IMR-90 (cell line): ENCODE measurements around the gene ATP9B. TPM values are rescaled to one million over a fixed set of nuclear protein-coding genes. Genes with fewer than 3 reads are reported as not detected.

Experiments
- ATAC-seq: fragments of 200-7000 bp; cut with Tn5 transposase; 2 replicates; pipeline ENCODE4 v1.9.1; 2020; ENCODE audit warnings: low read depth, mild to moderate bottlenecking, moderate library complexity
- BruUV-seq: library from RNA; stranded (reverse); fragments of 400-500 nt; replicated peaks from 2 replicates; lab custom pipeline; 2021; lab: Mats Ljungman, UMichigan
- CTCF ChIA-PET: fragments of 300-600 bp; formaldehyde crosslinking; extraction: SDS; loops from one replicate; lab custom pipeline; 2021; ENCODE audit warnings: antibody characterized with exemption; lab: Yijun Ruan, JAX
- POLR2A ChIA-PET: fragments of 300-600 bp; sonication (Branson Sonifier 250); formaldehyde crosslinking; loops from one replicate; lab custom pipeline; 2022; ENCODE audit warnings: antibody characterized with exemption; ENCODE audit not compliant: unreplicated experiment; lab: Charles Lee
- DNase-seq: peaks from one replicate; pipeline ENCODE4 v3.0.0; 2013
- H2AFZ ChIP-seq: replicated peaks from 2 replicates; pipeline ENCODE3; 2013; ENCODE audit warnings: low read length, mild to moderate bottlenecking; ENCODE audit not compliant: poor library complexity
- H2AK5ac ChIP-seq: 2 replicates; pipeline ENCODE4 v1.6.1; 2013; ENCODE audit warnings: low read depth, low read length, inconsistent platforms
- H2AK9ac ChIP-seq: replicated peaks from 2 replicates; pipeline ENCODE3; 2013; ENCODE audit warnings: mild to moderate bottlenecking, low read depth, low read length, moderate library complexity; ENCODE audit not compliant: poor library complexity
- H2BK120ac ChIP-seq: 2 replicates; pipeline ENCODE4 v1.6.1; 2013; ENCODE audit warnings: low read depth, low read length, inconsistent platforms
- H2BK15ac ChIP-seq: 3 replicates; pipeline ENCODE4 v1.6.1; 2013; ENCODE audit warnings: low read depth, low read length, inconsistent platforms
- H2BK20ac ChIP-seq: 2 replicates; pipeline ENCODE4 v1.6.1; 2013; ENCODE audit warnings: low read depth, mild to moderate bottlenecking, inconsistent platforms, low read length, moderate library complexity
- H2BK5ac ChIP-seq: 2 replicates; pipeline ENCODE4 v1.6.1; 2013; ENCODE audit warnings: mild to moderate bottlenecking, low read depth, low read length, inconsistent platforms; ENCODE audit not compliant: poor library complexity, severe bottlenecking
- H3K14ac ChIP-seq: replicated peaks from 2 replicates; pipeline ENCODE4 v1.6.1; 2013; ENCODE audit warnings: low read depth, low read length, inconsistent platforms
- H3K18ac ChIP-seq: 2 replicates; pipeline ENCODE4 v1.6.1; 2013; ENCODE audit warnings: low read depth, low read length, control low read depth
- H3K23ac ChIP-seq: 2 replicates; pipeline ENCODE4 v1.6.1; 2013; ENCODE audit warnings: low read depth, low read length, inconsistent platforms
- H3K27ac ChIP-seq: 2 replicates; pipeline ENCODE4 v1.5.1; 2013; ENCODE audit warnings: mild to moderate bottlenecking, control low read depth, low read length; ENCODE audit not compliant: insufficient read depth
- H3K27me3 ChIP-seq: 2 replicates; pipeline ENCODE4 v1.6.1; 2013; ENCODE audit warnings: low read length; ENCODE audit not compliant: control insufficient read depth, insufficient read depth
- H3K36me3 ChIP-seq: 2 replicates; pipeline ENCODE4 v1.6.1; 2013; ENCODE audit warnings: low read length, mixed read lengths; ENCODE audit not compliant: control insufficient read depth, insufficient read depth
- H3K4ac ChIP-seq: 2 replicates; pipeline ENCODE4 v1.6.1; 2013; ENCODE audit warnings: low read depth, low read length, inconsistent platforms
- H3K4me1 ChIP-seq: 2 replicates; pipeline ENCODE4 v1.6.1; 2013; ENCODE audit warnings: low read length, mixed read lengths; ENCODE audit not compliant: control insufficient read depth, insufficient read depth
- H3K4me2 ChIP-seq: 2 replicates; pipeline ENCODE4 v1.6.1; 2013; ENCODE audit warnings: low read depth, mild to moderate bottlenecking, control low read depth, low read length, moderate library complexity
- H3K4me3 ChIP-seq: 2 replicates; pipeline ENCODE4 v1.5.1; 2013; ENCODE audit warnings: low read depth, mild to moderate bottlenecking, control low read depth, low read length, moderate library complexity; ENCODE audit not compliant: insufficient read depth
- H3K56ac ChIP-seq: 2 replicates; pipeline ENCODE4 v1.6.1; 2013; ENCODE audit warnings: low read length, inconsistent platforms; ENCODE audit not compliant: insufficient read depth; ENCODE audit errors: extremely low read depth
- H3K79me1 ChIP-seq, 2 experiments: 2 replicates each; pipeline ENCODE4 v1.6.1; 2013; ENCODE audit warnings: low read length in 2 of 2, inconsistent platforms in 1 of 2, low read depth in 1 of 2
- H3K9ac ChIP-seq: 2 replicates; pipeline ENCODE4 v1.6.1; 2013; ENCODE audit warnings: low read depth, low read length, control low read depth
- H3K9me1 ChIP-seq: 2 replicates; pipeline ENCODE4 v1.6.1; 2013; ENCODE audit warnings: low read length, inconsistent platforms; ENCODE audit not compliant: insufficient read depth
- H3K9me3 ChIP-seq: 2 replicates; pipeline ENCODE4 v1.6.1; 2013; ENCODE audit warnings: low read length; ENCODE audit not compliant: control insufficient read depth, insufficient read depth
- H4K20me1 ChIP-seq: 2 replicates; pipeline ENCODE4 v1.6.1; 2013; ENCODE audit warnings: low read length, inconsistent platforms; ENCODE audit not compliant: insufficient read depth
- H4K5ac ChIP-seq: 2 replicates; pipeline ENCODE4 v1.6.1; 2013; ENCODE audit warnings: mild to moderate bottlenecking, low read depth, low read length, control low read depth
- H4K8ac ChIP-seq, 2 experiments: 2 replicates each; pipeline ENCODE4 v1.6.1; 2013; ENCODE audit warnings: low read depth in 2 of 2, low read length in 2 of 2, control low read depth in 1 of 2, inconsistent platforms in 1 of 2
- H4K91ac ChIP-seq: 2 replicates; pipeline ENCODE4 v1.6.1; 2013; ENCODE audit warnings: low read depth, low read length, inconsistent platforms; ENCODE audit not compliant: insufficient read depth
- BHLHE40 ChIP-seq: fragments of 150-350 bp; IDR thresholded peaks from 2 replicates; pipeline ENCODE4 v1.6.1; 2016; ENCODE audit warnings: mild to moderate bottlenecking, low read depth, low read length
- CEBPB ChIP-seq: IDR thresholded peaks from 2 replicates; pipeline ENCODE4 v1.6.1; 2012; ENCODE audit warnings: low read depth, low read length, improper control_type of control experiment
- FOS ChIP-seq: fragments of 150-350 bp; IDR thresholded peaks from 2 replicates; pipeline ENCODE4 v1.6.1; 2016; ENCODE audit warnings: low read depth, low read length
- MAZ ChIP-seq: IDR thresholded peaks from 2 replicates; pipeline ENCODE4 v1.6.1; 2012; ENCODE audit warnings: low read depth, mild to moderate bottlenecking, low read length, improper control_type of control experiment, moderate library complexity, borderline replicate concordance
- MXI1 ChIP-seq: IDR thresholded peaks from 2 replicates; pipeline ENCODE4 v1.6.1; 2012; ENCODE audit warnings: low read depth, mild to moderate bottlenecking, low read length, moderate library complexity, borderline replicate concordance
- NFE2L2 ChIP-seq: fragments of 150-350 bp; IDR thresholded peaks from 2 replicates; pipeline ENCODE4 v1.6.1; 2016; ENCODE audit warnings: low read depth, mild to moderate bottlenecking, low read length
- RFX5 ChIP-seq: IDR thresholded peaks from 2 replicates; pipeline ENCODE4 v1.8.0; 2012; ENCODE audit warnings: low read depth, mild to moderate bottlenecking, low read length, moderate library complexity
- WGBS, 2 experiments: methylation state at CpG; one replicate each; pipeline versions ENCODE4 v1.1.5 to v1.1.7; 2013; ENCODE audit warnings: missing lambda C conversion rate in 2 of 2; ENCODE audit not compliant: insufficient read length in 1 of 2; ENCODE audit errors: extremely low coverage in 2 of 2; 5-methylcytosine and 5-hydroxymethylcytosine counted together
- dilution Hi-C: fragments of 300-500 bp; cut with HindIII; formaldehyde crosslinking; loops from one replicate; pipeline ENCODE4 v1.14.3; 2018; ENCODE audit warnings: low sequenced_read_pairs; ENCODE audit not compliant: unreplicated experiment
- in situ Hi-C: fragments of 300-500 bp; cut with MboI; formaldehyde crosslinking; loops from 3 replicates; pipeline ENCODE4 v1.14.3; 2019; ENCODE audit warnings: low sequenced_read_pairs, inconsistent platforms, mixed read lengths
- intact Hi-C: fragments of 100-400 bp; cut with micrococcal nuclease; formaldehyde crosslinking; loops from 2 replicates; pipeline ENCODE4 v1.10.0; 2022
- polyA plus RNA-seq, 3 experiments: library from polyadenylated mRNA; depleted of rRNA; stranded (reverse); fragments of >200 nt; gene quantifications; 2 replicates each; pipeline ENCODE4 v1.2.3, GENCODE V29; 2012; ENCODE audit warnings: low replicate concordance in 1 of 3
- total RNA-seq: library from RNA; depleted of rRNA; stranded (reverse); fragments of >200 nt; gene quantifications from 2 replicates; pipeline ENCODE4 v1.2.3, GENCODE V29; 2012

Gene ATP9B
- total and polyA plus RNA-seq, 2 of the 4 experiments (the other 2 are of a cell fraction): 11.0 to 11.5 TPM

DNA sequence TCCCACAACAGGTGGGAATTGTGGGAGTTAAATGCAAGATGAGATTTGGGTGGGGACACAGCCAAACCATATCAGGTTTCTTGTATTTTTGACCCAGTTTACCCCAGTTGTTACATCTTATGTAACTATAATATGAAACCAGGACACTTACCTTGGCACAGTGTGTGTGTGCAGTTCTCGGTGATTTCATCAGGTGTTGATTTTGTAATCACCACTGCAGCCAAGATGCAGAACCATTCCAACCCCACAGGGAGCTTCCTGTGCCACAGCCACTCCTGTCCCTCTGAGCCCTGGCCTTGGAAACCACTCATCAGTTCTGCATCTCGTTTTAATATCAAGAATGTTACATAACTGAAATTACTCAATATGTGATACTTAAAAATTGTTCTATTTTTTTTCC lies 31.8 kb downstream of the ATP9B start:
- WGBS, 2 experiments: no CpG with 5 or more reads among the region's 2 CpGs
- dilution Hi-C loops (no loop called here), in situ Hi-C loops (no loop called here), intact Hi-C loops (no loop called here)
- H2AFZ ChIP-seq: no peak overlapping the region
- H3K79me1 ChIP-seq: peaks cover 18 to 26% of the 10 kb centered on the region in 2 experiments
- ChIA-PET CTCF (no interaction called here), POLR2A (no interaction called here)
- no TSS peak for BruUV-seq
- H3K36me3 ChIP-seq: no peaks in the 10 kb centered on the region
- no peak overlapping the region for H3K4me3 ChIP-seq
- no peaks in the 10 kb centered on the region for H3K9me3 ChIP-seq
- H4K91ac ChIP-seq: no peak overlapping the region
- no peak overlapping the region for H2AK9ac ChIP-seq
- no peak overlapping the region for H3K9ac ChIP-seq
- 0 out of 2 replicates have a peak, but pooled peaks cover 2% of the 10 kb centered on the region for H4K20me1 ChIP-seq
- no peak overlapping the region for H3K4ac ChIP-seq
- ATAC-seq (no peak), DNase-seq (no peak)
- no peaks in the 10 kb centered on the region for H3K27me3 ChIP-seq
- no peak overlapping the region for H2BK120ac ChIP-seq
- H2BK5ac ChIP-seq: no peak overlapping the region
- H3K18ac ChIP-seq: no peak overlapping the region
- H2BK20ac ChIP-seq: no peak overlapping the region
- H3K14ac ChIP-seq: no peak overlapping the region
- no peak overlapping the region for H3K4me2 ChIP-seq
- no peak overlapping the region for H4K8ac ChIP-seq
- no peak overlapping the region for H3K56ac ChIP-seq
- H2BK15ac ChIP-seq: no peak overlapping the region
- TF ChIP-seq FOS: no peak
- no peak for TF ChIP-seq CEBPB
- no peak for TF ChIP-seq RFX5
- no peak for TF ChIP-seq MAZ
- no peak for TF ChIP-seq NFE2L2
- TF ChIP-seq BHLHE40: no peak
- no peak for TF ChIP-seq MXI1
- H2AK5ac ChIP-seq: no peak overlapping the region
- peaks cover 4% of the 10 kb centered on the region; the same call in 1 of the 2 replicates for H3K9me1 ChIP-seq
- H4K5ac ChIP-seq: no peak overlapping the region
- 0 out of 2 replicates have a peak, but pooled peaks cover 2% of the 10 kb centered on the region for H3K4me1 ChIP-seq
- no peak overlapping the region for H3K23ac ChIP-seq
- H3K27ac ChIP-seq: no peak overlapping the region
